GM18508 (cell line): ENCODE measurements around the gene HECTD3.
"Not testable (repeated sequence)": the region's sequence is repeated elsewhere in the genome, so short reads cannot be mapped to it uniquely, and the experiment has no call there.

Experiments used
- ATAC-seq: cut with Tn5 transposase; IDR thresholded peaks from one replicate; pipeline ENCODE4 v1.9.1; 2021; ENCODE audit warnings: moderate number of reproducible peaks; ENCODE audit not compliant: insufficient read depth, unreplicated experiment

The HECTD3 gene

DNA sequence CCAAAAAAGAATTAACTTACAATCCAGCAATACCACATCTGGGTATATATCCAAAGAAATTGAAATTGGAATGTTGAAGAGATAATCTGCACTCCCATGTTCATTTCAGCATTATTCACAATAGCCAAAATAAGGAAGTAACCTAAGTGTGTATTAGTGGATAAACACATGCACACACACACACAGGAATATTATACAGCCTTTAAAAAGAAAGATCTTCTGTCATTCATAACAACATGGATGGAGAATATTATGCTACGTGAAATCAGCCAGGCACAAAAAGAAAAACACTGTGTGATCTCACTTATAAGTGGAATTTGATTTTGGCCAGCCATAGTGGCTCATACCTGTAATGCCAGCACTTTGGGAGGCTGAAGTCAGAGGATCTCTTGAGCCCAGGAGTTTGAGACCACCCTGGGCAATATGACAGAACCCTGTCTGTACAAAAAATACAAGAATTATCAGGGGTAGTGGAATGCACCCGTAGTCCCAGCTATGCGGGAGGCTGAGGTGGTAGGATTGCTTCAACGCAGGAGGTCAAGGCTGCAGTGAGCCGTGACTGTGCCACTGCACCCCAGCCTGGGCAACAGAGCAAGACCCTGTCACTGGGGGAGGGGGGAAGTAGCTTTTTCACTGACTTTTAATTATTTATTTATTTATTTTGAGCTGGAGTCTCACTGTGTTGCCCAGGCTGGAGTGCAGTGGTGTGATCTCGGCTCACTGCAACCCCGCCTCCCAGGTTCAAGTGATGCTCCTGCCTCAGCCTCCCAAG lies 15.5 kb downstream of the HECTD3 start:
- ATAC-seq: no peak

DNA sequence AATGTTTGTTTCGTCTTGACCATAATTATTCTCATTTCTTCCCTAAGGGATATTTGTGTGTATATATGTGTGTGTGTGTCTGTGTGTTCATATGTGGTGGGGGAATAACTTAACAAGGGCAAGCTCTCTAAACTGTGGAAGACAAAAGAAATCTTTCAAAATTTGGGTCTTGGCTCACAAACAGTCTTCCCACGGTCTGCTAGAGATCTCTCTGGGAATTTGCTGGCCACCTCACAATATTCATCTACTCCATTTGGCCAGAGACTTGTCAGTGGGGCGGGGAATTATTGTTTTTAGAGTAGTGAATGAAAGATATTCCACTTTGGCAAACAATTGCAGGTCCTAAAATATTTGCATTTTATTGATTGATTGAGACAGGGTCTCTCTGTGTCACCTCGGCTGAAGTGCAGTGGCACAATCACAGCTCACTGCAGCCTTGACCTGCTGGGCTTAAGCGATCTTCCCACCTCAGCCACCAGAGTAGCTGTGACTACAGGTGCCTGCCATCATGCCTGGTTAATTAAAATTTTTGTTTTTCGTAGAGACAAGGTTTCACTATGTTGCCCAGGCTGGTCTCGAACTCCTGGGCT lies 16.7 kb downstream of the HECTD3 start:
- ATAC-seq: no peak

DNA sequence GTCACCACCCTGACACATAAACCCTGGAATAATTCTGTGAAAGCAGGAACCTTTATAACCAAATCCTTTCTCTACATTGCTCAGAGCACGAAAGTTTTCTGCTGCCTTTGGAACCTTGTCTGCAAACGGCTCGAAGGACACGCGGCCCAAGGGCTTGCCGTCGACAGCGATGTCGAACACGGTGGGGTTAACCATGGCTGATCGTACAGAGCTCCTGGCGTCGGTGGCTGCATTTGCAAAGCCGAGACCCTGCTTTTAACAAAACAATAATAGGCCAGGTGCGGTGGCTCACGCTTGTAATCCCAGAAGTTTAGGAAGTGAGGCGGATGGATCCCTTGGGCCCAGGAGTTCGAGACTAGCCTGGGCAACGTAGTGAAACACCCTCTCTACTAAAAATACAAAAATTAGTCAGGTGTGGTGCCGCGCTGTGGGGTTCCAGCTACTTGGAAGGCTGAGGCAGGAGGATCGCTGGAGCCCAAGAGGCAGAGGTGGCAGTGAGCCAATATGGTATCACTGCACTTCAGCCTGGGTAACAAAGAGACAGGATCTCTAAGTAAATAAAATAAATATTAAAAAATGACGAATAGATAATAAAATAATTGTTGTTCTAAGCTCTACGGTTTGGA lies 22.5 kb downstream of the HECTD3 start:
- ATAC-seq: no peak

DNA sequence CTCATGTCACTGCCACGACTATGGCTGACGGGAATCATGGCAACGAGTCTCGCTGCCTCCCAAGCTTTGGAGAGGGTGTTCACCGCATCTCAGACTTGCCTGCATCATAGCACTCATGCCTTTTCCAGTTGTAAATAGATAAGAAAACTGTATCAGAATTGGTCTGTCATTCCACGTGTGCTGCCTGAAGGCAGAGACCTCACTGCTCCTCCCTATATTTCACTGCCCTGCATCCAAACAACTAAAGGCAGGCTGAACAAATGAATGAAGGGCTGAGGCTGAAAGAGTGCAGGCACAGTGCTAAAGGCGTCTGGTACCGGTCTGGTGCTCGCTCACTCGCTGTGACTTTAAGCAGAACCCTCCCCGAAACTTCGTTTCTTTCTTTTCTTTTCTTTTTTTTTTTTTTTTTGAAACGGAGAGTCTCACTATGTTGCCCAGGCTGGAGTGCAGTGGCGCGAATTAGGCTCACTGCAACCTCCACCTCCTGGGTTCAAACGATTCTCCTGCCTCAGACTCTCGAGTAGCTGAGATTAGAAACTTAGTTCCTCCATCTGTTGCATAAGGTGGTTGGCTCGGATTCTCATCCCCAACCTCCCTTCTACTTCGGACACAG lies 25.3 kb downstream of the HECTD3 start:
- no peak for ATAC-seq

DNA sequence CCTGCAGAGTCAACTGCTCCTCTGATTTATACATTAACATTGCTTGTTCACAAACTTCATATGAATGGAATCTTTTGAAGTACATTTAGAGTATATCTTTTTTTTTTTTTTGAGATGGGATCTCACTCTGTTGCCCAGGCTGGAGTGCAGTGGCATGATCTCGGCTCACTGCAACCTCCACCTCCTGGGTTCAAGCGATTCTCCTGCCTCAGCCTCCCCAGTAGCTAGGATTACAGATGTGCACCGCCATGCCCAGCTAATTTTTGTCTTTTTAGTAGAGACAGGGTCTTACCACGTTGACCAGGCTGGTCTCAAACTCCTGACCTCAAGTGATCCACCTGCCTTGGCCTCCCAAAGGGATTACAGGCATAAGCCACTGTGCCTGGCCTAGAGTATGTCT lies 33.8 kb downstream of the HECTD3 start:
- not testable (repeated sequence) for ATAC-seq

DNA sequence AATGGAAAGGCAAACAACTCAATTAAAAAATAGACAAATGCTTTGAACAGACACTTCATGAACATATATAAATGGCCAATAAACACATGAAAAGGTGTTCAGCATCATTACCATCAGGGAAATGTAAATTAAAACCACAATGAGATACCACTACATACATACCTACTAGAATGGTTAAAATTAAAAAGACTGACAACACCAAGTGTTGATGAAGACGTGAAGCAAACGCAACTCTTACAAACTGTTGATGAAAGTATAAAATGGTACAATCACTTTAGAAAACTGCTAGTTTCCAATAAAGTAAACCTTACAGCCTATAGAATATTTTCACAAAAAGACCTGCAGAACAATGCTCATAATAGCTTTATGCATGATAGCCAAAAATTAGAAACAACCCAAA lies 34.9 kb downstream of the HECTD3 start:
- ATAC-seq: no peak

DNA sequence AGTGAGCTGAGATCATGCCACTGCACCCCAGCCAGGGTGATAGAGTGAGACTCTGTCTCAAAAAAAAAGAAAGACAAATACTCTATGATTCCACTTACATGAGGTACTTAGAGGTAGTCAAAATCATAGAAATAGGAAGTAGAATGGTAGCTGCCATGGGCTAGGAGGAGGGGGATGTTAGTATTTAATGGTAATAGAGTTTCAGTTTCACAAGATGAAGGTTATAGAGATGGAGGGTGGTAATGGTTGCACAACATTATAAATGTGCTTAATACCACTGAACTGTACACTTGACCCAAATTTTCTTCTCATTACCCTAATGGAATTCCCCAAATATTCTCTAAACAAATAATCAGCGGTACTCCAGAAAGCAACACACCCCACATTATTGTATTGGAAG lies 37.5 kb downstream of the HECTD3 start:
- no peak for ATAC-seq

DNA sequence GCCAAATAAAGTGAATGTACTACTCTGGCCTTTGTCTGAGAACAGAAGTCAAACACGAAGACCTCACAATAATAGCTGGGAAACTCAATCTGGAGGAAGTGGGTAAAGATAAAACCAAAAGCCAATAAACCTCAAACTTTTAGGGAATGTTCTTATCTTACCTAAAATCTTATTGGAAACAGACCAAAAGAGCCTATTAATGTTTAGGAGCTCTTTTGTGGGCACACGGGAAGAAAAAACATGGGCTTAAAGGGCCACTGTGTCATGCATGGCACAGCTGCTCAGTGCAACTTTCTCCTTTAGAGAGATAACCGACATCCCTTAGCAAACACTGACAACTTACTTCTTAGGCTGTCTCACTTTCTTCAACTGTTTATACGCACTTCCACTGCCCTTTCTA lies 40.8 kb downstream of the HECTD3 start:
- ATAC-seq: no peak

DNA sequence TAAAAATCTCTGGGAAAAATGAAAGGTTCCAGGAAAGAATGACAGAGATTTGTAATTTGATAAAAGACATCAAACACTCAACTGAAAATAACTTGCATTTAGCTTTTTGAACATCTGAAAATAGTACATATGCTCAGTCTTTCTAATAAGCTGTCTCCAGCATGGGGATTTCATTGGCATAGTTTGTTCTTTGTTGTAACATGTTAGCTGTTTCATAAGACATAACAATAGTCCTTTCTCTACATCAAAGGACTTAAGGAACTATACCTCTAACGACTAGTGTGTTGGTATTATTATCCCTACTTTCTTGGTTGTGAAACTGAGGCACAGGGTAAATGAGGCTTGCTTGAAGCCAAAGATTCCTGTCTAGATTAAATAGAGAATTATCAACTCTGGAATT lies 46.7 kb downstream of the HECTD3 start:
- ATAC-seq: no peak

DNA sequence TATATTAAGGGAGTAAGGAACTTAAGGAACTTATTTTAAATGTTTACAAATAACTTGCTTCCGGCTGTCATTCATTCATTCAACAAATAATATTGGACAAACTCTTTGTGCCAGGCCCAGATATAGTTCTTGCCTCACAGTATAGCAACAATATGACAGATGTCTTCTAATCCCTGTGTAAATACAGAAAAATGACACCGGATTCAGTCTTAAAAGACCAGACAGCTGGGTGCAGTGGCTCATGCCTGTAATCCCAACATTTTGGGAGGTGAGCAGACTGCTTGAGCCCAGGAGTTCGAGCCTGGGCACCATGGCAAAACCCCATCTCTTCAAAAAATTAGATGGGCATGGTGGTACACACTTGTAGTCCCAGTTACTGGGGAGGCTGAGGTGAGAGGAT lies 48.4 kb downstream of the HECTD3 start:
- no peak for ATAC-seq

DNA sequence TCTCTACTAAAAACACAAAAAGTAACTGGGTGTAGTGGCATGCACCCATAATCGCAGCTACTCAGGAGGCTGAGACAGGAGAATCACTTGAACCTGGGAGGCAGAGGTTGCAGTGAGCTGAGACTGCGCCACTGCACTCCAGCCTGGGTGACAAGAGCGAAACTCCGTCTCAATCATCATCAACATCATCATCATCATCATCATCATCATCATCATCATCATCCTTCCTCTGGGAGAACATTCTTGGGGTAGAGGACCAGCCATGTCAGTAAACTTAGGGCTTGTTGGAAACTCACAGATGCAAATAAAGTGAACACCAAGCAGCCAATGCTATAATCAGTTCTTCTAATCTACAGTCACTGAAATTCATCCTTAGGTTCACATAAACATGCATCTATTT lies 49.1 kb downstream of the HECTD3 start:
- ATAC-seq: not testable (repeated sequence)

DNA sequence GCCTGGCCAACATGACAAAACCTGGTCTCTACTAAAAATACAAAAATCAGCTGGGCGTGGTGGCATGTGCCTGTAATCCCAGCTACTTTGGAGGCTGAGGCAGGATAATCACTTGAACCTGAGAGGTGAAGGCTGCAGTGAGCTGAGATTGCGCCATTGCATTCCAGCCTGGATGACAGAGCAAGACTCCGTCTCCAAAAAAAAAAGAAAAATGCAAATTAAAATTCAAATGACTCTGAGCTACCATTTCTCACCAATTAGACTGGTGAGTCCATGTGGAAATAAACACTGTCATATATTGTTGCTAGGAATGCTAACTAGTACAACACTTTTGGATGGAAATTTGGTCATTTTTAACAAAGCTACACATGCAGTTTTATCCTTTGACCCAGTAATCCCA lies 53.6 kb downstream of the HECTD3 start:
- not testable (repeated sequence) for ATAC-seq

DNA sequence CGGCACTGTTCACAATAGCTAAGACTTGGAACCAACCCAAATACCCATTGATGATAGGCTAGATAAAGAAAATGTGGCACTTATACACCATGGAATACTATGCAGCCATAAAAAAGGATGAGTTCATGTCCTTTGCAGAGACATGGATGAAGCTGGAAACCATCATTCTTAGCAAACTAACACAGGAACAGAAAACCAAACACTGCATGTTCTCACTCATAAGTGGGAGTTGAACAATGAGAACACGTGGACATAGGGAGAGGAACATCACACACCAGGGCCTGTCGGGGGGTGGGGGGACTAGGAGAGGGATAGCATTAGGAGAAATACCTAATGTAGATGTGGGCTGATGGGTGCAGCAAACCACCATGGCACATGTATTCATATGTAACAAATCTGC lies 55.0 kb downstream of the HECTD3 start:
- ATAC-seq: not testable (repeated sequence)
